ENCODE measurements around the gene POR. TPM values are rescaled to one million over a fixed set of nuclear protein-coding genes. Genes with fewer than 3 reads are reported as not detected.

POR gene
- total and polyA plus RNA-seq, 2 of the 13 experiments (the other 11 are each of a cell fraction or from before 2014, with no cell fraction given): 145 to 266 TPM

DNA sequence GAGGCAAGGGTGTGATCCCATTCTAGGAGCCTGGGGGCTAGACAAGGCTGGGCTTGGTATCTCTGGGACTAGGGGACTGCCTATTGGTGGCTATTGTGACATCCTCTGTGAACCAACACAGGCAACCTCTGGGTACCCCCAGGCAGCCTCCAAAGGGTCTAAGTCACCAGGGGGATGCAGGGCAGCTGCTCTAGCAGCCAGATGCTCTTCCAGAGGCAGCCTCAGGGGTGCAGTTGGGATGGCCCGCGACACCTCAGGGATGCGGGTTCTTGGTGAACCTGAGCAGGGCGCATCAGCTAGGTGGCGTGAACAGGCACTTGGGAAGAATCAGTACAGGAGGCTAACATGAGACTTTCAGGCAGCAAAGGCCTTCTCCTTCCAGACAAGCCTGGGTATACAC, 81.0 kb downstream of the POR start:
- no peak overlapping the region for H3K4me2 ChIP-seq (ENCODE audit: low read depth, low read length)
- H3K4me3 ChIP-seq (replicated peaks in 1 of 3; ENCODE audit: insufficient read depth in 1 of 3, low read depth in 2 of 3, low read length in 3 of 3): no peak overlapping the region
- no TSS peak for BruUV-seq (replicated peaks)
- no peak for ATAC-seq
- H3K36me3 ChIP-seq (replicated peaks in 1 of 2; ENCODE audit: control insufficient read depth in 1 of 2, insufficient read depth in 2 of 2, low read length in 2 of 2): peaks cover 2 to 16% of the 10 kb centered on the region in 2 experiments; a peak in 4 of 5 replicates
- no peaks in the 10 kb centered on the region for H3K9me3 ChIP-seq (ENCODE audit: low read length)
- H2AFZ ChIP-seq (ENCODE audit: low read length): no peak overlapping the region
- no peak for DNase-seq (ENCODE audit: low spot score)
- no peak overlapping the region for H3K9ac ChIP-seq (ENCODE audit: insufficient read depth, low read depth, low read length)
- TF ChIP-seq ZBTB33 (CRISPR knock-in tag; IDR thresholded peaks at IDR 0.05) (peak; percentile 97), TMF1 (CRISPR knock-in tag; IDR thresholded peaks at IDR 0.05; ENCODE audit: low read depth) (no peak)
- H3K4me1 ChIP-seq (ENCODE audit: insufficient read depth, low read length): peaks cover 25% of the 10 kb centered on the region
- H3K27ac ChIP-seq (ENCODE audit: extremely low read length, insufficient read depth, low read length): no peak overlapping the region
- intact Hi-C loops (cut with micrococcal nuclease; ENCODE audit: unreplicated experiment): no loop called here
- ChIA-PET CTCF (ENCODE audit: low intra/inter-chr PET ratio, low total read pairs) (no interaction called here), POLR2A (no interaction called here)
- FAIRE-seq: no peak
- 100% methylated on average over 3 of the region's 5 CpGs for WGBS (ENCODE audit: low lambda C conversion rate)
- no peaks in the 10 kb centered on the region for H3K27me3 ChIP-seq (ENCODE audit: control insufficient read depth in 1 of 2, insufficient read depth in 2 of 2, low read length in 2 of 2)
- in situ Hi-C loops (cut with HindIII; ENCODE audit: extremely low pct_ligation_motif_present, low pct_unique_long_range_greater_than_20kb): no loop called here
- peaks cover 2% of the 10 kb centered on the region for H3K79me2 ChIP-seq (ENCODE audit: insufficient read depth, low read length)
- no peaks in the 10 kb centered on the region for H4K20me1 ChIP-seq (ENCODE audit: insufficient read depth, low read length)

GRCh38 chr7:75996476-75996875, 81.5 kb downstream of the POR start:
- Histone ChIP-seq H3K27ac (ENCODE audit: extremely low read length, insufficient read depth, low read length) (no peak overlapping the region), H3K36me3 (replicated peaks in 1 of 2; ENCODE audit: control insufficient read depth in 1 of 2, insufficient read depth in 2 of 2, low read length in 2 of 2) (peaks cover 2 to 16% of the 10 kb centered on the region in 2 experiments; a peak in 4 of 5 replicates), H3K79me2 (ENCODE audit: insufficient read depth, low read length) (peaks cover 2% of the 10 kb centered on the region), H3K9me3 (ENCODE audit: low read length) (no peaks in the 10 kb centered on the region), H3K4me2 (ENCODE audit: low read depth, low read length) (no peak overlapping the region), H3K9ac (ENCODE audit: insufficient read depth, low read depth, low read length) (no peak overlapping the region), H3K4me3 (replicated peaks in 1 of 3; ENCODE audit: insufficient read depth in 1 of 3, low read depth in 2 of 3, low read length in 3 of 3) (no peak overlapping the region), H2AFZ (ENCODE audit: low read length) (no peak overlapping the region), H3K4me1 (ENCODE audit: insufficient read depth, low read length) (peaks cover 25% of the 10 kb centered on the region), H3K27me3 (ENCODE audit: control insufficient read depth in 1 of 2, insufficient read depth in 2 of 2, low read length in 2 of 2) (no peaks in the 10 kb centered on the region), H4K20me1 (ENCODE audit: insufficient read depth, low read length) (no peaks in the 10 kb centered on the region)
- ATAC-seq (no peak), FAIRE-seq (no peak), DNase-seq (ENCODE audit: low spot score) (no peak)
- no TSS peak for BruUV-seq (replicated peaks)
- 95% methylated on average over 4 of the region's 4 CpGs for WGBS (ENCODE audit: low lambda C conversion rate)
- POLR2A ChIA-PET: no interaction called here
- intact Hi-C loops (cut with micrococcal nuclease; ENCODE audit: unreplicated experiment) (no loop called here), in situ Hi-C loops (cut with HindIII; ENCODE audit: extremely low pct_ligation_motif_present, low pct_unique_long_range_greater_than_20kb) (no loop called here)
- CTCF ChIA-PET (ENCODE audit: low intra/inter-chr PET ratio, low total read pairs): no interaction called here
- TF ChIP-seq SMARCE1 (IDR thresholded peaks at IDR 0.05; ENCODE audit: borderline replicate concordance) (no peak), MAFG (CRISPR knock-in tag; IDR thresholded peaks at IDR 0.05) (no peak), ZNF350 (CRISPR knock-in tag; IDR thresholded peaks at IDR 0.05; ENCODE audit: borderline replicate concordance, low read depth) (no peak), ZBTB49 (CRISPR knock-in tag; IDR thresholded peaks at IDR 0.05; ENCODE audit: borderline replicate concordance) (no peak), ZNF563 (CRISPR knock-in tag; IDR thresholded peaks at IDR 0.05) (no peak), HOXD1 (CRISPR knock-in tag; IDR thresholded peaks at IDR 0.05) (no peak), DR1 (CRISPR knock-in tag; IDR thresholded peaks at IDR 0.05) (no peak), ZNF24 (IDR thresholded peaks at IDR 0.05) (no peak), TOPORS (CRISPR knock-in tag; IDR thresholded peaks at IDR 0.05) (no peak), NFE2 (CRISPR knock-in tag; IDR thresholded peaks at IDR 0.05) (no peak), ZNF720 (CRISPR knock-in tag; IDR thresholded peaks at IDR 0.05) (no peak), ZNF331 (CRISPR knock-in tag; IDR thresholded peaks at IDR 0.05) (no peak), AHR (CRISPR knock-in tag; IDR thresholded peaks at IDR 0.05) (no peak)
- TF ChIP-seq, protein P1, sequence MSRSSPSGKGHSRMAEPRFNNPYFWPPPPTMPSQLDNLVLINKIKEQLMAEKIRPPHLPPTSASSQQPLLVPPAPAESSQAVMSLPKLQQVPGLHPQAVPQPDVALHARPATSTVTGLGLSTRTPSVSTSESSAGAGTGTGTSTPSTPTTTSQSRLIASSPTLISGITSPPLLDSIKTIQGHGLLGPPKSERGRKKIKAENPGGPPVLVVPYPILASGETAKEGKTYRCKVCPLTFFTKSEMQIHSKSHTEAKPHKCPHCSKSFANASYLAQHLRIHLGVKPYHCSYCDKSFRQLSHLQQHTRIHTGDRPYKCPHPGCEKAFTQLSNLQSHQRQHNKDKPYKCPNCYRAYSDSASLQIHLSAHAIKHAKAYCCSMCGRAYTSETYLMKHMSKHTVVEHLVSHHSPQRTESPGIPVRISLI (CRISPR knock-in tag; IDR thresholded peaks at IDR 0.05; ENCODE audit: borderline replicate concordance): no peak
